ENCODE data around the gene GALNT3.

DNA sequence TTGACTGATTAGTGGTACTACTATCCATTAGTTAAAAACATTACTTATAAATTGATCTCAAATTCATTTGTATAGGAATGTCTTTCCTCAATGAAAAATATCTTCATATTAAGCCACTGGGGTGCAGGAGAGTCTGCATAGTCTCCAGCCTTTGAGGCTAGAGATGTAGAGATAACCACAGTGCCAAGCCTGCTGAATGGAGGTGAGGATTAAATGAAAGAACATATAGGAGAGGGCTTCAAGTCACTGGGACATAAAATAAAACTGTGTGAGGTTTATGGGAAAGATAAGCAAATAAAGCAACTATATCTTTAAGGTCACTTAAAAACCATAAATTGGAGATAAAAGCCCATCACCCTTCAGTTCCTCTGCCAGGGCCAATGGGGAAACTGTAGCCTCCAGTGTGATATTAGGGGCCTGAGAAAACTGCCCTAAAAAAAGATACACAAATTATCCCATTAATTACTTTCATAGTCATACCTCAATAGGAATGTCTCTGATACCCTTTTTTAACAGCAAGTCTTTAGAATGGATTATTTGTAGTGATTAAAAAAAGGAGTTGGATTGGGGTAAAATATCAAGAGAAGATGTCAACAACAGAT, 27.6 kb downstream of the GALNT3 start:
- TF ChIP-seq, protein P1, sequence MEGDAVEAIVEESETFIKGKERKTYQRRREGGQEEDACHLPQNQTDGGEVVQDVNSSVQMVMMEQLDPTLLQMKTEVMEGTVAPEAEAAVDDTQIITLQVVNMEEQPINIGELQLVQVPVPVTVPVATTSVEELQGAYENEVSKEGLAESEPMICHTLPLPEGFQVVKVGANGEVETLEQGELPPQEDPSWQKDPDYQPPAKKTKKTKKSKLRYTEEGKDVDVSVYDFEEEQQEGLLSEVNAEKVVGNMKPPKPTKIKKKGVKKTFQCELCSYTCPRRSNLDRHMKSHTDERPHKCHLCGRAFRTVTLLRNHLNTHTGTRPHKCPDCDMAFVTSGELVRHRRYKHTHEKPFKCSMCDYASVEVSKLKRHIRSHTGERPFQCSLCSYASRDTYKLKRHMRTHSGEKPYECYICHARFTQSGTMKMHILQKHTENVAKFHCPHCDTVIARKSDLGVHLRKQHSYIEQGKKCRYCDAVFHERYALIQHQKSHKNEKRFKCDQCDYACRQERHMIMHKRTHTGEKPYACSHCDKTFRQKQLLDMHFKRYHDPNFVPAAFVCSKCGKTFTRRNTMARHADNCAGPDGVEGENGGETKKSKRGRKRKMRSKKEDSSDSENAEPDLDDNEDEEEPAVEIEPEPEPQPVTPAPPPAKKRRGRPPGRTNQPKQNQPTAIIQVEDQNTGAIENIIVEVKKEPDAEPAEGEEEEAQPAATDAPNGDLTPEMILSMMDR (IDR thresholded peaks at IDR 0.05; ENCODE audit: control extremely low read depth in 1 of 3, insufficient read depth in 1 of 3, low read depth in 1 of 3, low read length in 3 of 3) = no peak
- TF ChIP-seq POLR2AphosphoS5 (IDR thresholded peaks at IDR 0.05; ENCODE audit: low read depth, low read length) (no peak), NRF1 (IDR thresholded peaks at IDR 0.05; ENCODE audit: low read depth, low read length) (no peak), PHF8 (conservative IDR thresholded peaks at IDR 0.05; ENCODE audit: low read depth, low read length) (no peak), CREB1 (IDR thresholded peaks at IDR 0.05) (no peak), CBX8 (IDR thresholded peaks at IDR 0.05; ENCODE audit: borderline replicate concordance, low read depth, low read length) (no peak), ATF3 (IDR thresholded peaks at IDR 0.05; ENCODE audit: insufficient read depth, low read depth, low read length) (no peak), SIN3A (conservative IDR thresholded peaks at IDR 0.05 in 1 of 2, IDR thresholded peaks at IDR 0.05 in 1 of 2; ENCODE audit: low read depth in 1 of 2, low read length in 2 of 2) (no peak), POLR2A (IDR thresholded peaks at IDR 0.05; ENCODE audit: control extremely low read depth in 1 of 2, low read depth in 2 of 2, low read length in 2 of 2) (no peak), RAD21 (IDR thresholded peaks at IDR 0.05 in 1 of 2, conservative IDR thresholded peaks at IDR 0.05 in 1 of 2; ENCODE audit: low read depth in 2 of 2, low read length in 2 of 2) (no peak), SIRT6 (IDR thresholded peaks at IDR 0.05; ENCODE audit: low read length) (no peak), RFX5 (IDR thresholded peaks at IDR 0.05; ENCODE audit: borderline replicate concordance, low read depth, low read length) (no peak), RNF2 (IDR thresholded peaks at IDR 0.05; ENCODE audit: borderline replicate concordance, low read depth, low read length, missing control alignments, poor library complexity, severe bottlenecking) (no peak)
- TF ChIP-seq, protein P2, sequence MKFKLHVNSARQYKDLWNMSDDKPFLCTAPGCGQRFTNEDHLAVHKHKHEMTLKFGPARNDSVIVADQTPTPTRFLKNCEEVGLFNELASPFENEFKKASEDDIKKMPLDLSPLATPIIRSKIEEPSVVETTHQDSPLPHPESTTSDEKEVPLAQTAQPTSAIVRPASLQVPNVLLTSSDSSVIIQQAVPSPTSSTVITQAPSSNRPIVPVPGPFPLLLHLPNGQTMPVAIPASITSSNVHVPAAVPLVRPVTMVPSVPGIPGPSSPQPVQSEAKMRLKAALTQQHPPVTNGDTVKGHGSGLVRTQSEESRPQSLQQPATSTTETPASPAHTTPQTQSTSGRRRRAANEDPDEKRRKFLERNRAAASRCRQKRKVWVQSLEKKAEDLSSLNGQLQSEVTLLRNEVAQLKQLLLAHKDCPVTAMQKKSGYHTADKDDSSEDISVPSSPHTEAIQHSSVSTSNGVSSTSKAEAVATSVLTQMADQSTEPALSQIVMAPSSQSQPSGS (IDR thresholded peaks at IDR 0.05; ENCODE audit: low read length) = no peak
